Measurements from ENCODE around the gene PRCP.

PRCP gene

GRCh38 chr11:82906236-82906635 lies 6.0 kb upstream of the PRCP start:
- no peak overlapping the region for H3K4me3 ChIP-seq (ENCODE audit: low read depth, low read length)
- DNase-seq (ENCODE audit: low read depth), result no peak
- TF ChIP-seq CTCF (IDR thresholded peaks at IDR 0.05; ENCODE audit: insufficient read depth, low read depth, low read length, missing control alignments), result peak; percentile 25

GRCh38 chr11:82903843-82904586 lies 3.8 kb upstream of the PRCP start:
- TF ChIP-seq CTCF (IDR thresholded peaks at IDR 0.05; ENCODE audit: insufficient read depth, low read depth, low read length, missing control alignments), result no peak
- H3K4me3 ChIP-seq (ENCODE audit: low read depth, low read length), result no peak overlapping the region
- DNase-seq (ENCODE audit: low read depth), result no peak

GRCh38 chr11:82902880-82903279 lies 2.6 kb upstream of the PRCP start:
- H3K4me3 ChIP-seq (ENCODE audit: low read depth, low read length), result peak overlapping the region; percentile 64
- no peak for TF ChIP-seq CTCF (IDR thresholded peaks at IDR 0.05; ENCODE audit: insufficient read depth, low read depth, low read length, missing control alignments)
- DNase-seq (ENCODE audit: low read depth), result no peak

GRCh38 chr11:82901922-82902485 lies 1.8 kb upstream of the PRCP start:
- DNase-seq (ENCODE audit: low read depth), result no peak

GRCh38 chr11:82901165-82901921 lies 1.1 kb upstream of the PRCP start, which contains the start of gene DDIAS:
TSS of gene DDIAS (plus strand) at chr11:82901736. CDS start at chr11:82914739, 13,003 bp downstream.
- TF ChIP-seq CTCF (IDR thresholded peaks at IDR 0.05; ENCODE audit: insufficient read depth, low read depth, low read length, missing control alignments), result no peak
- DNase-seq (ENCODE audit: low read depth), result peak; percentile 98
- peak within 1 kb of the TSS; percentile 64 for H3K4me3 ChIP-seq (ENCODE audit: low read depth, low read length)

More at GRCh38 chr11:82901922-82902485, 1.8 kb upstream of the PRCP start:
- H3K4me3 ChIP-seq (ENCODE audit: low read depth, low read length), result peak overlapping the region; percentile 64
- no peak for TF ChIP-seq CTCF (IDR thresholded peaks at IDR 0.05; ENCODE audit: insufficient read depth, low read depth, low read length, missing control alignments)

GRCh38 chr11:82899957-82900276 lies 313 bp downstream of the PRCP start:
- peak overlapping the region; percentile 64 for H3K4me3 ChIP-seq (ENCODE audit: low read depth, low read length)
- DNase-seq (ENCODE audit: low read depth), result no peak
- no peak for TF ChIP-seq CTCF (IDR thresholded peaks at IDR 0.05; ENCODE audit: insufficient read depth, low read depth, low read length, missing control alignments)

Measured in GM12865 (cell line).